OCI-LY1 (cell line): Measurements from ENCODE around the gene PRRG4.
A peak's percentile ranks its signal among the peaks of the same experiment; 100 is the strongest.

ENCODE experiments used
- H2AFZ ChIP-seq: fragments of 200-600 bp; sonication (generic), shearing (Covaris generic); 2 replicates; pipeline ENCODE4 v1.6.0; 2014; ENCODE audit warnings: antibody characterized with exemption, mild to moderate bottlenecking, low read length
- H3F3A ChIP-seq: fragments of 200-600 bp; sonication (generic), shearing (Covaris generic); 2 replicates; pipeline ENCODE4 v1.6.0; 2014; ENCODE audit warnings: mild to moderate bottlenecking, antibody characterized with exemption, low read length, moderate library complexity; ENCODE audit not compliant: insufficient read depth
- H3K27ac ChIP-seq: fragments of 200-600 bp; sonication (generic); 2 replicates; pipeline ENCODE4 v1.5.1; 2014; ENCODE audit warnings: low read length, mixed run types, mild to moderate bottlenecking, low read depth; ENCODE audit not compliant: poor library complexity, severe bottlenecking
- H3K27me3 ChIP-seq: fragments of 200-600 bp; sonication (generic); 2 replicates; pipeline ENCODE4 v1.6.0; 2014; ENCODE audit warnings: antibody characterized with exemption, mild to moderate bottlenecking, low read length, moderate library complexity; ENCODE audit not compliant: insufficient read depth
- H3K36me3 ChIP-seq: fragments of 200-600 bp; sonication (generic); 2 replicates; pipeline ENCODE4 v1.6.1; 2014; ENCODE audit warnings: mild to moderate bottlenecking, antibody characterized with exemption, low read length, moderate library complexity, mixed read lengths; ENCODE audit not compliant: insufficient read depth
- H3K4me1 ChIP-seq: fragments of 200-600 bp; sonication (generic); 2 replicates; pipeline ENCODE4 v1.5.1; 2014; ENCODE audit warnings: mild to moderate bottlenecking, low read length, moderate library complexity; ENCODE audit not compliant: insufficient read depth, severe bottlenecking
- H3K4me2 ChIP-seq: fragments of 200-600 bp; sonication (generic), shearing (Covaris generic); 2 replicates; pipeline ENCODE4 v1.6.1; 2014; ENCODE audit warnings: low read length
- H3K4me3 ChIP-seq: fragments of 200-600 bp; sonication (generic); 2 replicates; pipeline ENCODE4 v1.5.1; 2014; ENCODE audit warnings: low read length, low read depth, mild to moderate bottlenecking, mixed read lengths; ENCODE audit not compliant: poor library complexity, severe bottlenecking
- H3K79me2 ChIP-seq: fragments of 200-600 bp; shearing (Covaris generic); 2 replicates; pipeline ENCODE4 v1.6.1; 2016; ENCODE audit warnings: mixed run types, low read length, mixed read lengths; ENCODE audit not compliant: insufficient read depth
- H3K9ac ChIP-seq: fragments of 200-600 bp; sonication (generic), shearing (Covaris generic); 2 replicates; pipeline ENCODE4 v1.6.1; 2014; ENCODE audit warnings: mild to moderate bottlenecking, low read length, mixed read lengths
- H3K9me2 ChIP-seq: fragments of 200-600 bp; sonication (generic), shearing (Covaris generic); 2 replicates; pipeline ENCODE4 v1.6.1; 2014; ENCODE audit warnings: low read depth, mild to moderate bottlenecking, low read length, mixed read lengths
- H3K9me3 ChIP-seq: fragments of 200-600 bp; shearing (Covaris generic); 2 replicates; pipeline ENCODE4 v1.6.1; 2014; ENCODE audit warnings: low read length, mixed read lengths
- H4K20me1 ChIP-seq: fragments of 200-600 bp; sonication (generic), shearing (Covaris generic); 2 replicates; pipeline ENCODE4 v1.6.0; 2016; ENCODE audit warnings: mild to moderate bottlenecking, low read length; ENCODE audit not compliant: insufficient read depth
- EZH2 ChIP-seq: fragments of 200-600 bp; sonication (generic), shearing (Covaris generic); IDR thresholded peaks from 2 replicates; pipeline ENCODE4 v1.8.0; 2017; ENCODE audit warnings: borderline replicate concordance, mixed run types, mild to moderate bottlenecking, antibody characterized with exemption, low read length, moderate library complexity, mixed read lengths
- TF ChIP-seq, protein P1 (sequence below): fragments of 200-600 bp; sonication (generic), shearing (Covaris generic); IDR thresholded peaks from 2 replicates; pipeline ENCODE4 v1.5.1; 2017; ENCODE audit warnings: mild to moderate bottlenecking, antibody characterized with exemption, low read length, moderate library complexity, mixed read lengths

The PRRG4 gene

GRCh38 chr11:32829157-32829679 is 509 bp upstream of the PRRG4 start:
- Histone ChIP-seq H3K79me2 (no peaks in the 10 kb centered on the region), H3K36me3 (no peaks in the 10 kb centered on the region), H3K9ac (no peak overlapping the region), H3K9me3 (no peaks in the 10 kb centered on the region), H3K27ac (no peak overlapping the region), H4K20me1 (no peaks in the 10 kb centered on the region), H3K4me3 (peak overlapping the region; percentile 48), H2AFZ (no peak overlapping the region), H3K4me1 (peaks cover 4% of the 10 kb centered on the region), H3K27me3 (no peaks in the 10 kb centered on the region), H3K4me2 (peak overlapping the region; percentile 63), H3F3A (no peaks in the 10 kb centered on the region), H3K9me2 (no peaks in the 10 kb centered on the region)
- TF ChIP-seq, protein P1, sequence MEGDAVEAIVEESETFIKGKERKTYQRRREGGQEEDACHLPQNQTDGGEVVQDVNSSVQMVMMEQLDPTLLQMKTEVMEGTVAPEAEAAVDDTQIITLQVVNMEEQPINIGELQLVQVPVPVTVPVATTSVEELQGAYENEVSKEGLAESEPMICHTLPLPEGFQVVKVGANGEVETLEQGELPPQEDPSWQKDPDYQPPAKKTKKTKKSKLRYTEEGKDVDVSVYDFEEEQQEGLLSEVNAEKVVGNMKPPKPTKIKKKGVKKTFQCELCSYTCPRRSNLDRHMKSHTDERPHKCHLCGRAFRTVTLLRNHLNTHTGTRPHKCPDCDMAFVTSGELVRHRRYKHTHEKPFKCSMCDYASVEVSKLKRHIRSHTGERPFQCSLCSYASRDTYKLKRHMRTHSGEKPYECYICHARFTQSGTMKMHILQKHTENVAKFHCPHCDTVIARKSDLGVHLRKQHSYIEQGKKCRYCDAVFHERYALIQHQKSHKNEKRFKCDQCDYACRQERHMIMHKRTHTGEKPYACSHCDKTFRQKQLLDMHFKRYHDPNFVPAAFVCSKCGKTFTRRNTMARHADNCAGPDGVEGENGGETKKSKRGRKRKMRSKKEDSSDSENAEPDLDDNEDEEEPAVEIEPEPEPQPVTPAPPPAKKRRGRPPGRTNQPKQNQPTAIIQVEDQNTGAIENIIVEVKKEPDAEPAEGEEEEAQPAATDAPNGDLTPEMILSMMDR, result no peak
- no peak for TF ChIP-seq EZH2

DNA sequence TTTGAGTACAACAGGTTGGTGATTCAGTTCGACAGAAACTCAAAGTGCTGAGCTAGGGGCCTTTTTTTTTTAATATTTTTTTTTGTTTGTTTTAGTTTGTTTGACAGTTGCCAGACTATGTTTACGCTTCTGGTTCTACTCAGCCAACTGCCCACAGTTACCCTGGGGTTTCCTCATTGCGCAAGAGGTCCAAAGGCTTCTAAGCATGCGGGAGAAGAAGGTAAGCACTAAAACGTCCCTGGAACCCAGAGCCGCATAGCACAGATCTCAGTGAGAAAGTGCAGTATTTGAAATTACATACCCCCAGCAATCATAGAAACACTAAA is 649 bp downstream of the PRRG4 start:
- TF ChIP-seq, protein P1, result no peak
- no peak for TF ChIP-seq EZH2
- H3K9me2 ChIP-seq, result no peaks in the 10 kb centered on the region
- no peaks in the 10 kb centered on the region for H4K20me1 ChIP-seq
- H3K27me3 ChIP-seq, result no peaks in the 10 kb centered on the region
- H3K4me3 ChIP-seq, result no peak overlapping the region
- no peaks in the 10 kb centered on the region for H3K9me3 ChIP-seq
- H3K79me2 ChIP-seq, result no peaks in the 10 kb centered on the region
- no peak overlapping the region for H2AFZ ChIP-seq
- H3K36me3 ChIP-seq, result no peaks in the 10 kb centered on the region
- no peaks in the 10 kb centered on the region for H3F3A ChIP-seq
- peaks cover 4% of the 10 kb centered on the region for H3K4me1 ChIP-seq
- H3K27ac ChIP-seq, result no peak overlapping the region
- no peak overlapping the region for H3K4me2 ChIP-seq
- H3K9ac ChIP-seq, result no peak overlapping the region

DNA sequence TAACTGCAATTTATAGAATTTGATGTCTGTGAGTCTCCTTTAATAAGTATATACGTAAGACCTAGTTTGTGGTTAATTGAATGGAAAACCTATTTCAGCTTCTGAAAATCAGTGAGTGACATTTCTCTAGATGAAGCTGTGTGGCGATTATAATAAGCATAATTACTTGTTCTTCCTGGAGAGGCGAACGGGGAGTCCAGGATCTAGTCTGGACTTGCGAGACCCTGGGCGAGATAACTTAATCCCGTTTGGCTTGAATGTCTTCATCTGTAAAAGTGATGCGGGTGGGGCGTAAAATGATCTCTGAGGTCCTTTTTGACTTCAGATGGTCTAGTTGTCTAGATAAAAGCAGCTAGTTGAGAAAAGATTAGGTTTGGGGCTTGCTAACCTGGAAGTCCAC is 1.1 kb downstream of the PRRG4 start:
- Histone ChIP-seq H3F3A (no peaks in the 10 kb centered on the region), H2AFZ (no peak overlapping the region), H3K9me2 (no peaks in the 10 kb centered on the region), H3K4me1 (peaks cover 4% of the 10 kb centered on the region), H3K4me2 (no peak overlapping the region), H3K36me3 (no peaks in the 10 kb centered on the region), H3K27me3 (no peaks in the 10 kb centered on the region), H3K9ac (no peak overlapping the region), H3K79me2 (no peaks in the 10 kb centered on the region), H3K27ac (no peak overlapping the region), H3K4me3 (no peak overlapping the region), H3K9me3 (no peaks in the 10 kb centered on the region), H4K20me1 (no peaks in the 10 kb centered on the region)
- TF ChIP-seq, protein P1, result no peak
- TF ChIP-seq EZH2, result no peak
